ENCODE measurements around the gene ECHS1.

Gene ECHS1

GRCh38 chr10:133338080-133339071 is 34.8 kb downstream of the ECHS1 start:
- DNase-seq = no peak

GRCh38 chr10:133337370-133337725 is 35.8 kb downstream of the ECHS1 start:
- no peak for DNase-seq

GRCh38 chr10:133336577-133337369 is 36.4 kb downstream of the ECHS1 start, which contains the start of gene CALY:
TSS of gene CALY (minus strand) at chr10:133336896. CDS start at chr10:133328989, 7,907 bp downstream.
- no peak for DNase-seq

- DNase-seq = no peak
These were observed 37.0 kb downstream of the ECHS1 start for GRCh38 chr10:133336118-133336576.

GRCh38 chr10:133335246-133336117 is 37.7 kb downstream of the ECHS1 start:
- DNase-seq = peak in 1 of 2 experiments; percentile 15

- peak in 1 of 2 experiments; percentile 12 for DNase-seq
These were observed 38.5 kb downstream of the ECHS1 start for GRCh38 chr10:133334503-133335245.

GRCh38 chr10:133332936-133333699 is 40.0 kb downstream of the ECHS1 start:
- no peak for DNase-seq

- DNase-seq = peak; percentile 46 to 55
These were observed 43.5 kb downstream of the ECHS1 start for GRCh38 chr10:133329491-133330202.

- DNase-seq = no peak
These were observed 44.5 kb downstream of the ECHS1 start for GRCh38 chr10:133328358-133329343.

- no peak for DNase-seq
These were observed 45.4 kb downstream of the ECHS1 start for GRCh38 chr10:133327651-133328357.

- DNase-seq = no peak
These were observed 46.2 kb downstream of the ECHS1 start for GRCh38 chr10:133326745-133327650.

GRCh38 chr10:133326223-133326551 is 47.0 kb downstream of the ECHS1 start:
- DNase-seq = no peak

GRCh38 chr10:133325440-133326222 is 47.5 kb downstream of the ECHS1 start:
- DNase-seq = no peak

GRCh38 chr10:133324857-133325260 is 48.3 kb downstream of the ECHS1 start:
- no peak for DNase-seq

- peak in 1 of 2 experiments; percentile 16 for DNase-seq
These were observed 48.9 kb downstream of the ECHS1 start for GRCh38 chr10:133324198-133324792.

All from SW 1271 (cell line).